Parathyroid adenoma (tissue), 2 donors: ENCODE data around the gene TECR.

ENCODE experiments used
- H2AFZ ChIP-seq: fragments of 300-600 bp; sonication (generic); one replicate; pipeline ENCODE4 v1.7.0; 2017; ENCODE audit warnings: antibody characterized with exemption, mild to moderate bottlenecking
- H3K27ac ChIP-seq: fragments of 300-600 bp; sonication (generic); one replicate; pipeline ENCODE4 v1.7.0; 2017
- H3K27me3 ChIP-seq: fragments of 300-600 bp; sonication (generic); one replicate; pipeline ENCODE4 v1.7.0; 2017; ENCODE audit warnings: low read length; ENCODE audit not compliant: control insufficient read depth, insufficient read depth
- H3K36me3 ChIP-seq: fragments of 300-600 bp; sonication (generic); one replicate; pipeline ENCODE4 v1.7.0; 2017; ENCODE audit warnings: low read length; ENCODE audit not compliant: control insufficient read depth, insufficient read depth
- H3K4me1 ChIP-seq: fragments of 300-600 bp; sonication (generic); one replicate; pipeline ENCODE4 v1.7.0; 2017; ENCODE audit warnings: control low read depth
- H3K4me2 ChIP-seq: fragments of 300-600 bp; sonication (generic); one replicate; pipeline ENCODE4 v1.7.0; 2017; ENCODE audit warnings: low read length
- H3K4me3 ChIP-seq: fragments of 300-600 bp; sonication (generic); one replicate; pipeline ENCODE4 v1.7.0; 2017; ENCODE audit warnings: low read depth, low read length
- H3K79me2 ChIP-seq: fragments of 300-600 bp; sonication (generic); one replicate; pipeline ENCODE4 v1.7.0; 2017; ENCODE audit warnings: control low read depth
- H3K9ac ChIP-seq: fragments of 300-600 bp; sonication (generic); one replicate; pipeline ENCODE4 v1.7.0; 2017; ENCODE audit warnings: mild to moderate bottlenecking
- H3K9me3 ChIP-seq: fragments of 300-600 bp; sonication (generic); one replicate; pipeline ENCODE4 v1.7.0; 2017; ENCODE audit warnings: low read length; ENCODE audit not compliant: control insufficient read depth
- TF ChIP-seq, protein P1 (sequence below): fragments of 300-600 bp; sonication (generic); IDR thresholded peaks from one replicate; pipeline ENCODE4 v1.7.0; 2017; ENCODE audit warnings: antibody characterized with exemption, mild to moderate bottlenecking
- donor health status: primary hyperparathyroidism.

TECR gene

DNA sequence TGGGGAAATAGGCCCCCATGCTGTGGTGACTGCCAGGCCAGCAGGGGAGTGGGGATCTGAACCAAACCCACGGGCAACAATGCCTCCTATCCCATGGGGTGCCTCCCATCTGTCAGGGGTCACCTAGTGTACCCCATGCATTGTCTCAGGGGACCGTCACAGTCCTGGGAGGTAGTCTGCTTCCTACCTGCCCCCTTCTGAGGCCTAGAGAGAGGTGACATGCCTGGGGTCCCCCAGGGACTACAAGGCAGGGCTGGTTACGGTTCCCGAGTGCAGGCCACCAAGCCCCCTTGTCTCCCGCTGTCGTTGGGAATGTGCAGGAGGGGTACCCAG is 31.3 kb downstream of the TECR start:
- Histone ChIP-seq H3K9me3 (no peaks in the 10 kb centered on the region), H3K9ac (no peak overlapping the region)
- TF ChIP-seq, protein P1, sequence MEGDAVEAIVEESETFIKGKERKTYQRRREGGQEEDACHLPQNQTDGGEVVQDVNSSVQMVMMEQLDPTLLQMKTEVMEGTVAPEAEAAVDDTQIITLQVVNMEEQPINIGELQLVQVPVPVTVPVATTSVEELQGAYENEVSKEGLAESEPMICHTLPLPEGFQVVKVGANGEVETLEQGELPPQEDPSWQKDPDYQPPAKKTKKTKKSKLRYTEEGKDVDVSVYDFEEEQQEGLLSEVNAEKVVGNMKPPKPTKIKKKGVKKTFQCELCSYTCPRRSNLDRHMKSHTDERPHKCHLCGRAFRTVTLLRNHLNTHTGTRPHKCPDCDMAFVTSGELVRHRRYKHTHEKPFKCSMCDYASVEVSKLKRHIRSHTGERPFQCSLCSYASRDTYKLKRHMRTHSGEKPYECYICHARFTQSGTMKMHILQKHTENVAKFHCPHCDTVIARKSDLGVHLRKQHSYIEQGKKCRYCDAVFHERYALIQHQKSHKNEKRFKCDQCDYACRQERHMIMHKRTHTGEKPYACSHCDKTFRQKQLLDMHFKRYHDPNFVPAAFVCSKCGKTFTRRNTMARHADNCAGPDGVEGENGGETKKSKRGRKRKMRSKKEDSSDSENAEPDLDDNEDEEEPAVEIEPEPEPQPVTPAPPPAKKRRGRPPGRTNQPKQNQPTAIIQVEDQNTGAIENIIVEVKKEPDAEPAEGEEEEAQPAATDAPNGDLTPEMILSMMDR = no peak

DNA sequence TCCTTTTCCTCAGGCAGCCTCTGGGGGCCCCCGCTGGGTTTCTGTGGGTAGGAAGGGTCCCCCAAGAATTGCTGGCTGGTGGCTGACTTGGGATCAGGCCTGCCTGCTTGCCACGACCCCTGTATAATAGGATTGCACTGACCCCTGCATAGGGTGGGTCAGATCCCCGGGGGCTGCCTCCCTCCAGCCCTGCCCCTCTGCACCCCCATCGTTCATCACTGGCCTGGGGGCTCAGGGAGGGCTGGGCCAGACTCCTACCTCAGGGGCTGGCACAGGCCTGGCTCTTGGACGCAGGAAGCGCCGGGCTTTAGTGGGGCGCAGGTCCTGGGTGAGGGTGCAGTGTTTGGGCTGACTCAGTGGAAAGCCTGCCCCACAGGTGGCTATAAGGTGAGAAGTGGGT is 31.9 kb downstream of the TECR start:
- TF ChIP-seq, protein P1 = no peak
- H3K4me2 ChIP-seq = peak overlapping the region; percentile 39
- H3K27ac ChIP-seq = peak overlapping the region; percentile 96
- peak overlapping the region; percentile 24 for H3K4me3 ChIP-seq
- no peaks in the 10 kb centered on the region for H3K36me3 ChIP-seq
- peaks cover 38% of the 10 kb centered on the region for H3K4me1 ChIP-seq
- peaks cover 58% of the 10 kb centered on the region for H3K79me2 ChIP-seq
- H3K9me3 ChIP-seq = no peaks in the 10 kb centered on the region
- H2AFZ ChIP-seq = no peak overlapping the region
- H3K9ac ChIP-seq = peak overlapping the region; percentile 67
- no peaks in the 10 kb centered on the region for H3K27me3 ChIP-seq

More for the DNA sequence above, 31.3 kb downstream of the TECR start:
- no peaks in the 10 kb centered on the region for H3K36me3 ChIP-seq
- H3K4me2 ChIP-seq = no peak overlapping the region
- no peaks in the 10 kb centered on the region for H3K27me3 ChIP-seq
- H3K27ac ChIP-seq = peak overlapping the region; percentile 96
- peaks cover 38% of the 10 kb centered on the region for H3K4me1 ChIP-seq
- H2AFZ ChIP-seq = no peak overlapping the region
- no peak overlapping the region for H3K4me3 ChIP-seq
- H3K79me2 ChIP-seq = peaks cover 63% of the 10 kb centered on the region

DNA sequence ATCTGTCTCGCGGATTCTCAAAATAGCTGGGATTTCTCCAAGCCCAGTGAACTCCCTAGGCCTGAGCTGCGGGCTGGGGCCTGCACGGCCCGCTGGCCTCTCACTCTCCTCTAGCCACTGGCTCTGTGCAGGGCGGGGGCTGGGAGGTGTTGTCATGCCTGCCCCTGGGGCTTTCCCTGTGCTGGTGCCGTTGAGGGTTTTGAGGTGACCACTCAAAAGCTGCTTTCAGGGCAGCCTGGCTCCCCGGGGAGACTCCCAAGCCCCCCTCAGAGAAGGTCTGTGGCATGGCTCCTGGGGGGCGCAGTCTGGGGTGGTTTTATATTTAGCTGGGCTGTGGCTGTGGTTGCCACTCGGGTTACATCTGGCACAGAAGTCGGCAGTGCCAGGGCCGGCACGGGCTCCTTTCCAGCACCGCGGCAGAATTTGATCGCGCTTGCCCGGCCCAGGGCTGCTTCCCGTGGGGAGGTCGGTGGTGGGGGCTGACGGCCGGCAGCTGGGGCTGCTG is 32.5 kb downstream of the TECR start:
- peak overlapping the region; percentile 24 for H3K4me3 ChIP-seq
- H3K9ac ChIP-seq = peak overlapping the region; percentile 67
- H3K9me3 ChIP-seq = no peaks in the 10 kb centered on the region
- peaks cover 35% of the 10 kb centered on the region for H3K4me1 ChIP-seq
- peak overlapping the region; percentile 81 for H2AFZ ChIP-seq
- H3K4me2 ChIP-seq = peak overlapping the region; percentile 39
- H3K36me3 ChIP-seq = no peaks in the 10 kb centered on the region
- TF ChIP-seq, protein P1 = no peak
- no peaks in the 10 kb centered on the region for H3K27me3 ChIP-seq
- H3K27ac ChIP-seq = peak overlapping the region; percentile 96
- H3K79me2 ChIP-seq = peaks cover 52% of the 10 kb centered on the region

DNA sequence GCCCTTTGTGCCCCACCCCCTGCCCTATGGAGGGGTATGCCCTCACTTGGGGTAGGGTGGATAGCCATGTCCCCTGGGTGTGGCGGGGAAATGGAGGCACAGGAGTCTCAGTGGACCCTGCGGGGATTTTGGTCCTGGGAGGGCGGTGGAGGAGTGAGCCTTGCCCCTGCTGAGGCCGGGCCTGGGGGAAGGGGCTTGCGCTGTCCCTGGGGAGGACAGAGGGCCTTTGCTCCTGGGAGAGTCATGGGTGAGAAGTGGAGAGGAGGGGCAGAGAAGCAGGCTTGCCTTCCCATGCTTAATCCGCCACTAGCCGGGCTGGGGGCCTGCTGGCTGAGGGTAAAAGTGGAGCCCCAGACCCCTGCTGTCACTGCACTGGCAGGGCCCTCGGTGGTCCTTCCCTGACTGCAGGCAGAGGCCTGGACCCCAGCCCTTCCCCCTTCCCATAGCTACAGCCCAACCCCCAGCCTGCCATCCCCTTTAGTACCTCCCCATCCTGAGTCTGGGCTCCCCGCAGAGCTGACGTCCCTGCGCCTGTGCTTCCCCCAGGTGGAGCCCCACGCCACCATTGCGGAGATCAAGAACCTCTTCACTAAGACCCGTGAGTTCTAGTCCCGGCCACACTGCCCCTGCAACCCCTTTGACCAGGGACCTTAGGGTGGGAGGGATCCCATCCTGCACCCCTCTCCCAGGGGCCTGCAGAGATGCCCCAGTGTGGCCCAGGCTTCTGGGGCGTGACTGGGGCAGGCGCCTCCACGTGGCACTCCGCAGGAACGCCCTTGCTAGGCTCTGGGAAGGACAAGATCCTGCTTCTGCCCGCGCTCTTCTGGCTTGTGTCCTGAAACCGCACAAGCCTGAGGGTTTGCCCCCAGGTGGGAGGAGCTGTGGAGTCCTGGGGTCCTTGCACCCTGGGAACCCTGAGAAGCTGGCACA is 33.5 kb downstream of the TECR start:
- H3K9me3 ChIP-seq = no peaks in the 10 kb centered on the region
- peaks cover 35% of the 10 kb centered on the region for H3K4me1 ChIP-seq
- H3K9ac ChIP-seq = no peak overlapping the region
- peak overlapping the region; percentile 96 for H3K27ac ChIP-seq
- H2AFZ ChIP-seq = no peak overlapping the region
- peak overlapping the region; percentile 39 for H3K4me2 ChIP-seq
- TF ChIP-seq, protein P1 = no peak
- H3K36me3 ChIP-seq = no peaks in the 10 kb centered on the region
- no peaks in the 10 kb centered on the region for H3K27me3 ChIP-seq
- H3K4me3 ChIP-seq = peak overlapping the region; percentile 24
- H3K79me2 ChIP-seq = peaks cover 43% of the 10 kb centered on the region
